ENCODE data around the gene NR2E3.
"Not testable (repeated sequence)": the region's sequence is repeated elsewhere in the genome, so short reads cannot be mapped to it uniquely, and the experiment has no call there.

NR2E3 gene

GRCh38 chr15:71820127-71820526, 9.8 kb downstream of the NR2E3 start:
- DNase-seq: no peak

- DNase-seq: no peak
Observed at GRCh38 chr15:71821547-71822129, 11.3 kb downstream of the NR2E3 start.

- DNase-seq: no peak
Observed at GRCh38 chr15:71822890-71823630, 12.7 kb downstream of the NR2E3 start.

GRCh38 chr15:71823801-71824200, 13.4 kb downstream of the NR2E3 start:
- no peak for DNase-seq

- no peak for DNase-seq
Observed at GRCh38 chr15:71825021-71825730, 14.8 kb downstream of the NR2E3 start.

- no peak for DNase-seq
Observed at GRCh38 chr15:71826196-71826595, 15.8 kb downstream of the NR2E3 start.

- no peak for DNase-seq
Observed at GRCh38 chr15:71830981-71831380, 20.6 kb downstream of the NR2E3 start.

- DNase-seq: no peak
Observed at GRCh38 chr15:71841563-71841962, 31.2 kb downstream of the NR2E3 start.

- DNase-seq: no peak
Observed at GRCh38 chr15:71844916-71845315, 34.6 kb downstream of the NR2E3 start.

GRCh38 chr15:71853543-71853942, 43.2 kb downstream of the NR2E3 start:
- no peak for DNase-seq

GRCh38 chr15:71858232-71858631, 47.9 kb downstream of the NR2E3 start:
- DNase-seq: not testable (repeated sequence)

All from NCI-H187 treated with DMSO at 0.1 percent for 48 hours (cell line).